Activated B cell treated with CpG ODN at 0.5 μM for 24 hours (primary cell): ENCODE data around the gene ZBTB25. TPM values are rescaled to one million over a fixed set of nuclear protein-coding genes. Genes with fewer than 3 reads are reported as not detected.
A peak's percentile ranks its signal among the peaks of the same experiment; 100 is the strongest.

Source experiments
- ATAC-seq: fragments of 200-7000 bp; cut with Tn5 transposase; one replicate; pipeline ENCODE4 v1.10.0; 2021; ENCODE audit warnings: low read depth, mild to moderate bottlenecking, moderate library complexity
- CTCF ChIA-PET: fragments of 350-600 bp; sonication (Branson Sonifier 250); formaldehyde crosslinking; loops from one replicate; lab custom pipeline; 2021; ENCODE audit warnings: antibody characterized with exemption; lab: Charles Lee
- POLR2A ChIA-PET: fragments of 350-600 bp; sonication (Branson Sonifier 250); formaldehyde crosslinking; loops from one replicate; lab custom pipeline; 2021; ENCODE audit warnings: antibody characterized with exemption; lab: Charles Lee
- DNase-seq: peaks from one replicate; pipeline ENCODE4 v3.0.0; 2022
- H3K27ac Mint-ChIP-seq: one replicate; pipeline ENCODE4 v1.8.0; 2020; ENCODE audit warnings: mixed read lengths
- H3K27me3 Mint-ChIP-seq: one replicate; pipeline ENCODE4 v1.8.0; 2021; ENCODE audit warnings: mixed read lengths
- H3K36me3 Mint-ChIP-seq: one replicate; pipeline ENCODE4 v1.8.0; 2021; ENCODE audit warnings: low read depth, mixed read lengths
- H3K4me1 Mint-ChIP-seq: one replicate; pipeline ENCODE4 v1.8.0; 2021; ENCODE audit warnings: mixed read lengths
- H3K4me3 Mint-ChIP-seq: one replicate; pipeline ENCODE4 v1.8.0; 2020; ENCODE audit warnings: mild to moderate bottlenecking, mixed read lengths
- H3K9me3 Mint-ChIP-seq: one replicate; pipeline ENCODE4 v1.8.0; 2020; ENCODE audit warnings: mixed read lengths
- CTCF ChIP-seq: fragments of 200-600 bp; IDR thresholded peaks from one replicate; pipeline ENCODE4 v1.8.0; 2022; ENCODE audit warnings: antibody characterized with exemption, mild to moderate bottlenecking
- intact Hi-C: fragments of 100-400 bp; cut with micrococcal nuclease; formaldehyde crosslinking; loops from one replicate; pipeline ENCODE4 v1.15.1; 2024
- total RNA-seq: library from RNA; stranded (reverse); gene quantifications from 2 replicates; pipeline ENCODE4 v1.2.3, GENCODE V29; 2022

Gene ZBTB25
- total RNA-seq, 1 donor from 2014 or later = 29.1 TPM

DNA sequence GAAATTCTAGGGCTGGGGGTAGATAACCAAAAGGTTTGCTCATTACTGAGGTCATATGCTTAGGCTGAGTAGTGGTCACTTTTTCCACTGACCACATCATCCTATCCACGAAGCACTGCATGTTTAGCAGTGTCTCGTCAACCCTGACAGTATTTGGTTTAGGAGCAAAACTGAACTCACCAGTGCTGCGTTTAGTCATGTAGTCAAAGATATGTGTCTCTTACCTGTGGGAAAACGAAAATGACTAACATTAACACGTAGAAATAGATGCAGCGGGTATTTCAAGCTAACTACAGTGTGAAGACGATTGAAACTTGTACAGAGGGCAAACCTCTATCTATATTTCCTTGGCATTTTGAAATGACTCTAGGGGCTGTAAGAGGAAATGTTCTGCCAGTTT, 80.9 kb downstream of the ZBTB25 start:
- Mint-ChIP-seq H3K4me1 (no peaks in the 10 kb centered on the region), H3K4me3 (no peak overlapping the region), H3K27ac (no peak overlapping the region), H3K9me3 (no peaks in the 10 kb centered on the region), H3K27me3 (no peaks in the 10 kb centered on the region), H3K36me3 (peaks cover 84% of the 10 kb centered on the region)
- ChIA-PET CTCF (interaction anchor here (1.9 kb wide), 1 partner anchor 79 kb away, joined by 4 read pairs; no protein-coding TSS in a partner anchor), POLR2A (no interaction called here)
- ATAC-seq (no peak), DNase-seq (no peak)
- TF ChIP-seq CTCF = no peak
- intact Hi-C loops = no loop called here

GRCh38 chr14:64422005-64422404, 81.6 kb downstream of the ZBTB25 start:
- no peak for TF ChIP-seq CTCF
- H3K27me3 Mint-ChIP-seq = no peaks in the 10 kb centered on the region
- ChIA-PET CTCF (interaction anchor here (0.9 to 1.9 kb wide), 3 partner anchors 8 to 78 kb away, joined by 3 to 6 read pairs (median 4); no protein-coding TSS in a partner anchor), POLR2A (no interaction called here)
- peak overlapping the region; percentile 18 for H3K27ac Mint-ChIP-seq
- intact Hi-C loops = no loop called here
- H3K9me3 Mint-ChIP-seq = no peaks in the 10 kb centered on the region
- no peaks in the 10 kb centered on the region for H3K4me1 Mint-ChIP-seq
- DNase-seq (no peak), ATAC-seq (no peak)
- H3K4me3 Mint-ChIP-seq = no peak overlapping the region
- peaks cover 84% of the 10 kb centered on the region for H3K36me3 Mint-ChIP-seq

DNA sequence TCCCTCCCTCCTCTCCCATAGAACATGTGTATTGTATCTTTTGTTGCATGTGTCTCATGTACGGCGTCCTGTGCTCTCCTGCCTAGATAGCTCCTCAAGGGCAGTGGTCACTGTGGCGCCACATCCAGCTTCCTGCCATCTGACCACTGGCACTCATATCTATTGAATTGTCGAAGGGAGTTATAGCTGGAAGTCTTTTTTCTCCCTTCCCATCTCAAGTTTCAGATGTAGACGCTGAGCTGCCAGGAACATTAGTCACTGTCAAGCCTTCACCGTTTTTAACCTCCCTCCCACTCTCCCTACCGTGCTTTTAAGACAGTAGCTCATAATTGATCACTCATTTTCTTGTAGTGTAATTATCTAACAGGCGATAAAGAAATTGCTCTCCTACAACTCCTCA, 82.5 kb downstream of the ZBTB25 start:
- ATAC-seq (no peak), DNase-seq (no peak)
- no peaks in the 10 kb centered on the region for H3K4me1 Mint-ChIP-seq
- H3K27ac Mint-ChIP-seq = no peak overlapping the region
- CTCF ChIA-PET = interaction anchor here (0.9 to 1.9 kb wide), 3 partner anchors 9 to 77 kb away, joined by 3 to 6 read pairs (median 4); no protein-coding TSS in a partner anchor
- no peak overlapping the region for H3K4me3 Mint-ChIP-seq
- H3K9me3 Mint-ChIP-seq = no peaks in the 10 kb centered on the region
- POLR2A ChIA-PET = no interaction called here
- H3K27me3 Mint-ChIP-seq = no peaks in the 10 kb centered on the region
- H3K36me3 Mint-ChIP-seq = peaks cover 85% of the 10 kb centered on the region
- TF ChIP-seq CTCF = no peak
- intact Hi-C loops = no loop called here

- no peaks in the 10 kb centered on the region for H3K4me1 Mint-ChIP-seq
- peaks cover 81% of the 10 kb centered on the region for H3K36me3 Mint-ChIP-seq
- intact Hi-C loops = no loop called here
- H3K9me3 Mint-ChIP-seq = no peaks in the 10 kb centered on the region
- no peak for TF ChIP-seq CTCF
- H3K27ac Mint-ChIP-seq = no peak overlapping the region
- no peaks in the 10 kb centered on the region for H3K27me3 Mint-ChIP-seq
- ChIA-PET POLR2A (no interaction called here), CTCF (no interaction called here)
- DNase-seq (no peak), ATAC-seq (no peak)
- no peak overlapping the region for H3K4me3 Mint-ChIP-seq
Observed at GRCh38 chr14:64419003-64419402, 84.6 kb downstream of the ZBTB25 start.

- H3K9me3 Mint-ChIP-seq = no peaks in the 10 kb centered on the region
- DNase-seq = no peak
- ChIA-PET CTCF (interaction anchor here (2.6 kb wide), 1 partner anchor 12 kb away, joined by 9 read pairs; no protein-coding TSS in a partner anchor), POLR2A (no interaction called here)
- no peak overlapping the region for H3K27ac Mint-ChIP-seq
- H3K27me3 Mint-ChIP-seq = no peaks in the 10 kb centered on the region
- H3K4me1 Mint-ChIP-seq = no peaks in the 10 kb centered on the region
- H3K36me3 Mint-ChIP-seq = peaks cover 81% of the 10 kb centered on the region
- no peak for TF ChIP-seq CTCF
- H3K4me3 Mint-ChIP-seq = no peak overlapping the region
- intact Hi-C loops = no loop called here
- ATAC-seq = no peak
Observed at GRCh38 chr14:64417771-64418125, 85.9 kb downstream of the ZBTB25 start.
